Tibial nerve (tissue), 4 donors: ENCODE results near the gene MYOD1.

Experiments used
- CTCF ChIP-seq, 5 experiments: fragments of 200-600 bp in 3 of 5; fragments of 450-650 bp in 2 of 5; sonication (generic) in 3 of 5; IDR thresholded peaks; one replicate each; pipeline ENCODE4 v1.5.1; 2016 to 2019; ENCODE audit warnings: antibody characterized with exemption in 5 of 5, mild to moderate bottlenecking in 3 of 5, moderate library complexity in 2 of 5
- EP300 ChIP-seq, 2 donors: sonication (generic); formaldehyde crosslinking; IDR thresholded peaks; one replicate each; pipeline ENCODE4 v1.6.1; 2017; ENCODE audit warnings: antibody characterized with exemption in 2 of 2, mild to moderate bottlenecking in 1 of 2

GRCh38 chr11:17702876-17703275, 16.5 kb upstream of the MYOD1 start:
- TF ChIP-seq EP300 (IDR thresholded peaks at IDR 0.05) (no peak), CTCF (IDR thresholded peaks at IDR 0.05) (no peak)
